ENCODE results near the gene CA11.

CA11 gene

GRCh38 chr19:48646001-48646721, at the start of gene CA11:
TSS of gene CA11 (minus strand) at chr19:48646187. CDS start at chr19:48645632, 555 bp downstream.
- TF ChIP-seq TAF1 (IDR thresholded peaks at IDR 0.05; ENCODE audit: low read depth) (no peak), MAX (IDR thresholded peaks at IDR 0.05) (peak; percentile 81), CREB1 (IDR thresholded peaks at IDR 0.05; ENCODE audit: low read depth) (no peak), YY1 (IDR thresholded peaks at IDR 0.05; ENCODE audit: low read depth) (no peak), EP300 (IDR thresholded peaks at IDR 0.05; ENCODE audit: borderline replicate concordance) (no peak), TCF12 (IDR thresholded peaks at IDR 0.05; ENCODE audit: low read depth) (no peak; the same call in 1 of the 2 replicates), CEBPB (IDR thresholded peaks at IDR 0.05) (no peak), USF1 (IDR thresholded peaks at IDR 0.05) (peak; percentile 16; the same call in 1 of the 2 replicates), EGR1 (IDR thresholded peaks at IDR 0.05) (peak; percentile 73; the same call in 1 of the 2 replicates), RAD21 (IDR thresholded peaks at IDR 0.05; ENCODE audit: low read depth) (peak; percentile 92), FOXM1 (IDR thresholded peaks at IDR 0.05; ENCODE audit: borderline replicate concordance, low read depth) (no peak), REST (IDR thresholded peaks at IDR 0.05; ENCODE audit: low read depth) (no peak), ZBTB7A (IDR thresholded peaks at IDR 0.05; ENCODE audit: low read depth) (peak; percentile 72), NFIC (IDR thresholded peaks at IDR 0.05) (no peak), TEAD4 (IDR thresholded peaks at IDR 0.05) (no peak)

GRCh38 chr19:48689449-48689848, 43.5 kb upstream of the CA11 start:
- TF ChIP-seq TCF12 (IDR thresholded peaks at IDR 0.05; ENCODE audit: low read depth) (no peak), EP300 (IDR thresholded peaks at IDR 0.05; ENCODE audit: borderline replicate concordance) (no peak), ZBTB7A (IDR thresholded peaks at IDR 0.05; ENCODE audit: low read depth) (no peak), TAF1 (IDR thresholded peaks at IDR 0.05; ENCODE audit: low read depth) (no peak), USF1 (IDR thresholded peaks at IDR 0.05) (no peak), TEAD4 (IDR thresholded peaks at IDR 0.05) (no peak), RAD21 (IDR thresholded peaks at IDR 0.05; ENCODE audit: low read depth) (no peak)

- TF ChIP-seq CREB1 (IDR thresholded peaks at IDR 0.05; ENCODE audit: low read depth) (no peak), MAX (IDR thresholded peaks at IDR 0.05) (no peak), FOXM1 (IDR thresholded peaks at IDR 0.05; ENCODE audit: borderline replicate concordance, low read depth) (no peak), EP300 (IDR thresholded peaks at IDR 0.05; ENCODE audit: borderline replicate concordance) (no peak), USF1 (IDR thresholded peaks at IDR 0.05) (no peak), TAF1 (IDR thresholded peaks at IDR 0.05; ENCODE audit: low read depth) (no peak), EGR1 (IDR thresholded peaks at IDR 0.05) (no peak), RAD21 (IDR thresholded peaks at IDR 0.05; ENCODE audit: low read depth) (no peak), ZBTB7A (IDR thresholded peaks at IDR 0.05; ENCODE audit: low read depth) (no peak)
These were observed 41.8 kb upstream of the CA11 start for GRCh38 chr19:48687776-48688175.

- TF ChIP-seq CEBPB (IDR thresholded peaks at IDR 0.05) (no peak), REST (IDR thresholded peaks at IDR 0.05; ENCODE audit: low read depth) (no peak), MAX (IDR thresholded peaks at IDR 0.05) (no peak), USF1 (IDR thresholded peaks at IDR 0.05) (no peak), RAD21 (IDR thresholded peaks at IDR 0.05; ENCODE audit: low read depth) (no peak), CREB1 (IDR thresholded peaks at IDR 0.05; ENCODE audit: low read depth) (no peak), EP300 (IDR thresholded peaks at IDR 0.05; ENCODE audit: borderline replicate concordance) (no peak), EGR1 (IDR thresholded peaks at IDR 0.05) (no peak), TCF12 (IDR thresholded peaks at IDR 0.05; ENCODE audit: low read depth) (no peak), TAF1 (IDR thresholded peaks at IDR 0.05; ENCODE audit: low read depth) (no peak), NFIC (IDR thresholded peaks at IDR 0.05) (no peak), ZBTB7A (IDR thresholded peaks at IDR 0.05; ENCODE audit: low read depth) (no peak), TEAD4 (IDR thresholded peaks at IDR 0.05) (no peak), FOXM1 (IDR thresholded peaks at IDR 0.05; ENCODE audit: borderline replicate concordance, low read depth) (no peak), YY1 (IDR thresholded peaks at IDR 0.05; ENCODE audit: low read depth) (no peak)
These were observed 40.1 kb upstream of the CA11 start for GRCh38 chr19:48686088-48686487.
